MM.1S (cell line): ENCODE results near the gene SPC24.
"Not testable (repeated sequence)": the region's sequence is repeated elsewhere in the genome, so short reads cannot be mapped to it uniquely, and the experiment has no call there.

ENCODE experiments used
- DNase-seq: peaks from one replicate; pipeline ENCODE4 v3.0.0-alpha.2; 2015
- H2AFZ ChIP-seq: fragments of 300-600 bp; sonication (generic); 2 replicates; pipeline ENCODE4 v1.6.0; 2016; ENCODE audit warnings: antibody characterized with exemption, low read length
- H3F3A ChIP-seq: fragments of 300-600 bp; sonication (generic); 2 replicates; pipeline ENCODE4 v1.6.1; 2016; ENCODE audit warnings: mild to moderate bottlenecking, antibody characterized with exemption, low read length, moderate library complexity, mixed read lengths; ENCODE audit not compliant: insufficient read depth
- H3K27ac ChIP-seq: fragments of 300-600 bp; sonication (generic); 2 replicates; pipeline ENCODE4 v1.5.1; 2016; ENCODE audit warnings: mild to moderate bottlenecking, low read length
- H3K27me3 ChIP-seq: fragments of 300-600 bp; sonication (generic); replicated peaks from 2 replicates; pipeline ENCODE4 v1.6.0; 2016; ENCODE audit warnings: low read length; ENCODE audit not compliant: insufficient read depth
- H3K36me3 ChIP-seq: fragments of 300-600 bp; sonication (generic); replicated peaks from 2 replicates; pipeline ENCODE4 v1.6.1; 2016; ENCODE audit warnings: mild to moderate bottlenecking, low read length, mixed read lengths; ENCODE audit not compliant: insufficient read depth
- H3K4me1 ChIP-seq: fragments of 300-600 bp; sonication (generic); 2 replicates; pipeline ENCODE4 v1.6.1; 2016; ENCODE audit warnings: low read length, mixed read lengths
- H3K4me2 ChIP-seq: fragments of 300-600 bp; sonication (generic); 2 replicates; pipeline ENCODE4 v1.6.0; 2016; ENCODE audit warnings: low read depth, low read length
- H3K4me3 ChIP-seq: fragments of 300-600 bp; sonication (generic); 2 replicates; pipeline ENCODE4 v1.5.1; 2016; ENCODE audit warnings: low read length, mixed read lengths
- H3K79me2 ChIP-seq: fragments of 300-600 bp; sonication (generic); 2 replicates; pipeline ENCODE4 v1.6.1; 2016; ENCODE audit warnings: mixed run types, low read length, mixed read lengths
- H3K9ac ChIP-seq: fragments of 300-600 bp; sonication (generic); 2 replicates; pipeline ENCODE4 v1.6.1; 2016; ENCODE audit warnings: low read length, mixed read lengths
- H3K9me2 ChIP-seq: fragments of 300-600 bp; sonication (generic); replicated peaks from 2 replicates; pipeline ENCODE4 v1.6.1; 2016; ENCODE audit warnings: mild to moderate bottlenecking, low read length, mixed read lengths; ENCODE audit not compliant: insufficient read depth
- H3K9me3 ChIP-seq: fragments of 300-600 bp; sonication (generic); replicated peaks from 2 replicates; pipeline ENCODE4 v1.6.1; 2016; ENCODE audit warnings: mild to moderate bottlenecking, low read length, mixed read lengths; ENCODE audit not compliant: insufficient read depth
- H4K20me1 ChIP-seq: fragments of 300-600 bp; sonication (generic); 2 replicates; pipeline ENCODE4 v1.6.1; 2016; ENCODE audit warnings: mild to moderate bottlenecking, low read length, moderate library complexity, mixed read lengths; ENCODE audit not compliant: insufficient read depth
- CTCF ChIP-seq: fragments of 300-600 bp; sonication (generic); IDR thresholded peaks from 2 replicates; pipeline ENCODE4 v1.5.1; 2016; ENCODE audit warnings: antibody characterized with exemption, low read length, mixed read lengths
- EZH2 ChIP-seq: fragments of 300-600 bp; sonication (generic); optimal IDR thresholded peaks from 2 replicates; pipeline ENCODE3; 2017; ENCODE audit warnings: low read depth, mild to moderate bottlenecking, antibody characterized with exemption, low read length, mixed read lengths
- EZH2phosphoT487 ChIP-seq: fragments of 300-600 bp; sonication (generic); IDR thresholded peaks from 2 replicates; pipeline ENCODE4 v1.6.1; 2018; ENCODE audit warnings: antibody characterized with exemption, low read length

The SPC24 gene

GRCh38 chr19:11182994-11183393, 27.4 kb upstream of the SPC24 start:
- no peaks in the 10 kb centered on the region for H3K36me3 ChIP-seq
- no peak overlapping the region for H2AFZ ChIP-seq
- no peaks in the 10 kb centered on the region for H3K9me2 ChIP-seq
- no peak for TF ChIP-seq EZH2phosphoT487
- no peak for TF ChIP-seq EZH2
- no peak for TF ChIP-seq CTCF
- no peaks in the 10 kb centered on the region for H3K9me3 ChIP-seq
- no peaks in the 10 kb centered on the region for H3K27me3 ChIP-seq
- no peak overlapping the region for H3K4me3 ChIP-seq
- no peak overlapping the region for H3K4me2 ChIP-seq
- no peak for DNase-seq
- no peaks in the 10 kb centered on the region for H4K20me1 ChIP-seq
- no peak overlapping the region for H3K27ac ChIP-seq
- peaks cover 8% of the 10 kb centered on the region; the same call in 1 of the 2 replicates for H3F3A ChIP-seq
- H3K9ac ChIP-seq, result no peak overlapping the region
- peaks cover 10% of the 10 kb centered on the region; the same call in 1 of the 2 replicates for H3K4me1 ChIP-seq
- no peaks in the 10 kb centered on the region for H3K79me2 ChIP-seq

- Histone ChIP-seq H2AFZ (no peak overlapping the region), H3K9me3 (no peaks in the 10 kb centered on the region), H3K9ac (no peak overlapping the region)
These were observed 25.9 kb upstream of the SPC24 start for GRCh38 chr19:11181488-11181887.

GRCh38 chr19:11180975-11181374, 25.4 kb upstream of the SPC24 start:
- not testable (repeated sequence) for H3K27ac ChIP-seq, H3K27me3 ChIP-seq, H3K79me2 ChIP-seq, H3K4me3 ChIP-seq, H3K9me2 ChIP-seq, H3K9ac ChIP-seq, H3F3A ChIP-seq, H3K4me2 ChIP-seq, H3K9me3 ChIP-seq, H4K20me1 ChIP-seq, DNase-seq, H3K36me3 ChIP-seq, H2AFZ ChIP-seq, H3K4me1 ChIP-seq

More at GRCh38 chr19:11181488-11181887, 25.9 kb upstream of the SPC24 start:
- no peak for DNase-seq
- Histone ChIP-seq H3K27me3 (no peaks in the 10 kb centered on the region), H3K4me1 (peaks cover 10% of the 10 kb centered on the region; the same call in 1 of the 2 replicates), H3F3A (peaks cover 8% of the 10 kb centered on the region; the same call in 1 of the 2 replicates), H3K9me2 (no peaks in the 10 kb centered on the region), H3K79me2 (no peaks in the 10 kb centered on the region), H3K27ac (no peak overlapping the region), H4K20me1 (no peaks in the 10 kb centered on the region), H3K4me3 (no peak overlapping the region), H3K36me3 (no peaks in the 10 kb centered on the region), H3K4me2 (no peak overlapping the region)
- TF ChIP-seq EZH2 (no peak), EZH2phosphoT487 (no peak), CTCF (no peak)

GRCh38 chr19:11180346-11180745, 24.8 kb upstream of the SPC24 start:
- Histone ChIP-seq H3K27ac (no peak overlapping the region), H3K9me3 (no peaks in the 10 kb centered on the region), H3K9ac (no peak overlapping the region), H3K79me2 (no peaks in the 10 kb centered on the region), H2AFZ (peak overlapping the region; percentile 81), H4K20me1 (no peaks in the 10 kb centered on the region), H3K4me3 (no peak overlapping the region), H3F3A (peaks cover 8% of the 10 kb centered on the region; the same call in 1 of the 2 replicates), H3K36me3 (no peaks in the 10 kb centered on the region), H3K9me2 (no peaks in the 10 kb centered on the region), H3K27me3 (no peaks in the 10 kb centered on the region), H3K4me1 (peaks cover 10% of the 10 kb centered on the region; the same call in 1 of the 2 replicates), H3K4me2 (peak overlapping the region; percentile 63; the same call in 1 of the 2 replicates)
- no peak for DNase-seq
- no peak for TF ChIP-seq CTCF
- no peak for TF ChIP-seq EZH2
- TF ChIP-seq EZH2phosphoT487, result no peak
